ENCODE measurements around the gene MZB1. TPM values are rescaled to one million over a fixed set of nuclear protein-coding genes. Genes with fewer than 3 reads are reported as not detected.

MZB1 gene
- total RNA-seq, 1 experiment from 2014 or later: 0.52 TPM

DNA sequence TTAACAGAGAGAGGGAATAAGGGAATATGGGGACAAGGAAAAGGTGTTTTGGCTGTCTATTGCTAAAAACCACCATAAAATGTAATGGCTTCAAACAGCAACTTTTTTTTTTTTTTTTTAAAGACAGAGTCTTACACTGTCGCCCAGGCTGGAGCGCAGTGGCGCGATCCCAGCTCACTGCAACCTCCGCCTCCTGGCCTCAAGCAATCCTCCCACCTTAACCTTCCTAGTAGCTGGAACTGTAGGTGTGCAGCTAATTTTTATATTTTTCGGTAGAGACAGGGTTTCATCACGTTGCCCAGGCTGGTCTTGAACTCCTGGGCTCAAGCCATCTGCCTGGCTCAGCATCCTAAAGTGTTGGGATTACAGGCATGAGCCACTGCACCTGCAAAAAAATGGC, 18.5 kb upstream of the MZB1 start:
- intact Hi-C loops (cut with micrococcal nuclease; ENCODE audit: unreplicated experiment): no loop called here
- no TSS peak for BruUV-seq (replicated peaks)
- no peak for TF ChIP-seq EZH2 (IDR thresholded peaks at IDR 0.05; ENCODE audit: low read depth)
- TF ChIP-seq, protein P1, sequence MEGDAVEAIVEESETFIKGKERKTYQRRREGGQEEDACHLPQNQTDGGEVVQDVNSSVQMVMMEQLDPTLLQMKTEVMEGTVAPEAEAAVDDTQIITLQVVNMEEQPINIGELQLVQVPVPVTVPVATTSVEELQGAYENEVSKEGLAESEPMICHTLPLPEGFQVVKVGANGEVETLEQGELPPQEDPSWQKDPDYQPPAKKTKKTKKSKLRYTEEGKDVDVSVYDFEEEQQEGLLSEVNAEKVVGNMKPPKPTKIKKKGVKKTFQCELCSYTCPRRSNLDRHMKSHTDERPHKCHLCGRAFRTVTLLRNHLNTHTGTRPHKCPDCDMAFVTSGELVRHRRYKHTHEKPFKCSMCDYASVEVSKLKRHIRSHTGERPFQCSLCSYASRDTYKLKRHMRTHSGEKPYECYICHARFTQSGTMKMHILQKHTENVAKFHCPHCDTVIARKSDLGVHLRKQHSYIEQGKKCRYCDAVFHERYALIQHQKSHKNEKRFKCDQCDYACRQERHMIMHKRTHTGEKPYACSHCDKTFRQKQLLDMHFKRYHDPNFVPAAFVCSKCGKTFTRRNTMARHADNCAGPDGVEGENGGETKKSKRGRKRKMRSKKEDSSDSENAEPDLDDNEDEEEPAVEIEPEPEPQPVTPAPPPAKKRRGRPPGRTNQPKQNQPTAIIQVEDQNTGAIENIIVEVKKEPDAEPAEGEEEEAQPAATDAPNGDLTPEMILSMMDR (conservative IDR thresholded peaks at IDR 0.05): no peak
- Histone ChIP-seq H3K36me3 (ENCODE audit: low read depth) (no peaks in the 10 kb centered on the region), H3K79me2 (ENCODE audit: low read depth) (no peaks in the 10 kb centered on the region), H3K27ac (no peak overlapping the region), H3K27me3 (ENCODE audit: insufficient read depth, low read depth) (no peaks in the 10 kb centered on the region), H3K4me1 (replicated peaks; ENCODE audit: insufficient read depth) (peaks cover 9% of the 10 kb centered on the region), H2AFZ (no peak overlapping the region), H3K9me2 (ENCODE audit: insufficient read depth) (no peaks in the 10 kb centered on the region), H3K9me3 (ENCODE audit: insufficient read depth, low read depth) (no peaks in the 10 kb centered on the region), H4K20me1 (ENCODE audit: insufficient read depth) (no peaks in the 10 kb centered on the region), H3K4me3 (no peak overlapping the region), H3F3A (ENCODE audit: insufficient read depth, low read depth) (peaks cover 8% of the 10 kb centered on the region; the same call in 1 of the 2 replicates), H3K4me2 (no peak overlapping the region)
- DNase-seq: no peak
- ChIA-PET CTCF (no interaction called here), POLR2A (ENCODE audit: unreplicated experiment) (interaction anchor here (0.6 kb wide), 1 partner anchor 846 kb away, joined by 6 read pairs; no protein-coding TSS in a partner anchor)

DNA sequence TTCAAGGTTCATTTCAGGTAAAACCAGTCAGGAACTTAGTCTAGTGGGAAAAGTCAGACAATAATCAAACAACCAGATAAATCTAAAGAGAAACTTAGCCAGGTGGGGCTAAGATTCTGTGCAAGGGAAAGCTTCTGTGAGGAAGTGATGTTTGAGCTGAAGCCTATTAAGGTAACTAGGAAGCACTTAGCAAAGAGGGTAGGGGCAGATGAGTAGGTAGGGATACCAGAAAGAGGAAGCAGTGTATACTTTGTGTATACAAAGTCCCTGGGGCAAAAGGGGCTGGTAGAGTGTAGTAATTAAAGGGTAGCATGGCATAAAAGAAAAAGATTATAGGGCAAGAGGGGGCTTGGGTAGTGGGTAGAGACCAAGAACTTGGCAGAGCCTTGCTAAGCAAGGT, 17.8 kb upstream of the MZB1 start:
- TF ChIP-seq, protein P1 (conservative IDR thresholded peaks at IDR 0.05): no peak
- TF ChIP-seq EZH2 (IDR thresholded peaks at IDR 0.05; ENCODE audit: low read depth): no peak
- no TSS peak for BruUV-seq (replicated peaks)
- H4K20me1 ChIP-seq (ENCODE audit: insufficient read depth): no peaks in the 10 kb centered on the region
- ChIA-PET POLR2A (ENCODE audit: unreplicated experiment) (no interaction called here), CTCF (no interaction called here)
- H3K27me3 ChIP-seq (ENCODE audit: insufficient read depth, low read depth): no peaks in the 10 kb centered on the region
- peaks cover 8% of the 10 kb centered on the region; the same call in 1 of the 2 replicates for H3F3A ChIP-seq (ENCODE audit: insufficient read depth, low read depth)
- H3K27ac ChIP-seq: no peak overlapping the region
- H3K36me3 ChIP-seq (ENCODE audit: low read depth): no peaks in the 10 kb centered on the region
- no peak for DNase-seq
- no peaks in the 10 kb centered on the region for H3K9me3 ChIP-seq (ENCODE audit: insufficient read depth, low read depth)
- H2AFZ ChIP-seq: no peak overlapping the region
- no peak overlapping the region for H3K4me2 ChIP-seq
- H3K4me3 ChIP-seq: no peak overlapping the region
- peaks cover 15% of the 10 kb centered on the region for H3K4me1 ChIP-seq (replicated peaks; ENCODE audit: insufficient read depth)
- H3K79me2 ChIP-seq (ENCODE audit: low read depth): no peaks in the 10 kb centered on the region
- no peaks in the 10 kb centered on the region for H3K9me2 ChIP-seq (ENCODE audit: insufficient read depth)
- intact Hi-C loops (cut with micrococcal nuclease; ENCODE audit: unreplicated experiment): no loop called here

DNA sequence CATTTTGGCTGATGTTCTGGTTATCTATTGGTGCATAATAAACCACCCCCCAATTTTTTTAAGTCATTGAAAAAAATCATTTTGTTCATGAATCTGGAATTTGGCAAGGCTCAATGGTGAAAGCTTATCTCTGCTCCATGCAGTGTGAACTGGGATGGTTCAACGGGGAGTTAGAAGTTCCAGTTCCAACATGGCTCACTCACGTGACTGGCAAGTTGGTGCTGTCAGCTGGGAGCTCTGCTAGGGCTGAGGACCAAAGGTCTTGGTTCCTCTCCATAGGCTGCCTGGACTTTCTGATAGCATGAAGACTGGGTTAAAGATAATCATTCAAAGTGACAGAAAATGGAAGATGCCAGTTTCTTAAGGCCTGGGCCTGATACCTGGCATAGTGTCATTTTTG, 17.2 kb upstream of the MZB1 start:
- Histone ChIP-seq H3K36me3 (ENCODE audit: low read depth) (no peaks in the 10 kb centered on the region), H3F3A (ENCODE audit: insufficient read depth, low read depth) (peaks cover 8% of the 10 kb centered on the region; the same call in 1 of the 2 replicates), H4K20me1 (ENCODE audit: insufficient read depth) (no peaks in the 10 kb centered on the region), H3K9me3 (ENCODE audit: insufficient read depth, low read depth) (no peaks in the 10 kb centered on the region), H3K4me1 (replicated peaks; ENCODE audit: insufficient read depth) (peaks cover 15% of the 10 kb centered on the region), H3K27me3 (ENCODE audit: insufficient read depth, low read depth) (no peaks in the 10 kb centered on the region), H3K9me2 (ENCODE audit: insufficient read depth) (no peaks in the 10 kb centered on the region), H3K79me2 (ENCODE audit: low read depth) (no peaks in the 10 kb centered on the region), H3K4me3 (no peak overlapping the region), H3K27ac (no peak overlapping the region), H2AFZ (no peak overlapping the region), H3K4me2 (no peak overlapping the region)
- CTCF ChIA-PET: interaction anchor here (0.8 kb wide), 1 partner anchor 16 kb away, joined by 3 read pairs; no protein-coding TSS in a partner anchor
- BruUV-seq (replicated peaks): no TSS peak
- no peak for DNase-seq
- intact Hi-C loops (cut with micrococcal nuclease; ENCODE audit: unreplicated experiment): no loop called here
- POLR2A ChIA-PET (ENCODE audit: unreplicated experiment): no interaction called here
- TF ChIP-seq, protein P1 (conservative IDR thresholded peaks at IDR 0.05): no peak
